ENCODE results near the gene INA. TPM values are rescaled to one million over a fixed set of nuclear protein-coding genes. Genes with fewer than 3 reads are reported as not detected.

The INA gene
- total RNA-seq, result 1.2 and 1.7 TPM in 2 replicates

GRCh38 chr10:103276896-103277712, at the start of gene INA:
INA (plus strand) TSS chr10:103277138; CDS start chr10:103277212, 74 bp downstream.

DNA sequence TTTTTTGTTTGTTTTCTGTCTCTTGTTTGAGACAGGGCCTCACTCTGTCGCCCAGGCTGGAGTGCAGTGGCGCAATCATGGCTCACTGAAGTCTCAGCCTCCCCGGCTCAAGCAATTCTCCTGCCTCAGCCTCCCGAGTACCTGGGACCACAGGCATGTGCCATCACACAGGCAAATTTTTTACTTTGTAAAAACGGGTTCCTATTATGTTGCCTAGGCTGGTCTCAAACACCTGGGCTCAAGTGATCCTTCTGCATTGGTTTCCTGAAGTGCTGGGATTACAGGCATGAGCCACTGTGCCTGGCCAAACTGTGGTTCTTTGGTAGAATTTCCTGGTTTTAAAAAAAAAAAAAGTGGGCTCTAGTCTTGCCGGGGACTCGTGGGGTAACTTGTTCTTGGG, 31.4 kb upstream of the INA start, which contains the start of gene RPEL1:
Gene RPEL1, plus strand, starts transcription at position 301 of the 400 bp plus-strand sequence. CDS start 110 bp downstream, outside the sequence.

Other genes with a start within 250 kb of the INA start
- gene NT5C2, start 83.9 kb upstream of the INA start, total RNA-seq, result 31.4 and 34.4 TPM in 2 replicates
- gene RPEL1, start 31.3 kb upstream of the INA start, total RNA-seq, result under 0.01 TPM in 1 of 2 replicates, not detected in the other
- gene PCGF6, start 74.0 kb downstream of the INA start, total RNA-seq, result 6.9 and 10.5 TPM in 2 replicates
- gene TAF5, start 90.8 kb downstream of the INA start, total RNA-seq, result 2.9 and 5.1 TPM in 2 replicates
- gene ATP5MK, start 119.3 kb downstream of the INA start, total RNA-seq, result 360 and 413 TPM in 2 replicates
- 22.2 and 22.7 TPM in 2 replicates for gene PDCD11, start 119.5 kb downstream of the INA start, total RNA-seq
- gene CALHM2, start 175.2 kb downstream of the INA start, total RNA-seq, result 38.6 and 52.5 TPM in 2 replicates
- gene CALHM1, start 181.8 kb downstream of the INA start, total RNA-seq, result not detected in 2 replicates
- not detected in 2 replicates for gene CALHM3, start 202.1 kb downstream of the INA start, total RNA-seq
- gene NEURL1, start 216.6 kb downstream of the INA start, total RNA-seq, result not detected in 2 replicates

Measured in myometrial cell (primary cell).